ENCODE results near the gene MIA2. TPM values are rescaled to one million over a fixed set of nuclear protein-coding genes. Genes with fewer than 3 reads are reported as not detected.

Gene MIA2
- total and polyA plus RNA-seq, 2 donors from 2014 or later, result 63.2 to 65.6 TPM

GRCh38 chr14:39366460-39367386 is 133.0 kb downstream of the MIA2 start:
- Histone ChIP-seq H3K4me1 (ENCODE audit: control insufficient read depth in 2 of 3, insufficient read depth in 2 of 3, low read depth in 1 of 3, low read length in 3 of 3) (peaks cover 0 to 2% (median 0%) of the 10 kb centered on the region in 3 donors), H3K9ac (ENCODE audit: low read length in 3 of 3) (no peak overlapping the region), H3K4me3 (ENCODE audit: low read length in 3 of 3) (no peak overlapping the region), H3K9me3 (ENCODE audit: control insufficient read depth in 2 of 3, insufficient read depth in 1 of 3, low read length in 3 of 3) (no peaks in the 10 kb centered on the region), H3K27me3 (ENCODE audit: control insufficient read depth, insufficient read depth, low read length) (no peaks in the 10 kb centered on the region), H3K27ac (ENCODE audit: low read depth in 2 of 2, low read length in 2 of 2) (no peak overlapping the region), H3K36me3 (ENCODE audit: control insufficient read depth in 2 of 3, insufficient read depth in 3 of 3, low read length in 3 of 3) (peaks cover 0 to 8% (median 0%) of the 10 kb centered on the region in 3 donors)
- TF ChIP-seq, protein P1, sequence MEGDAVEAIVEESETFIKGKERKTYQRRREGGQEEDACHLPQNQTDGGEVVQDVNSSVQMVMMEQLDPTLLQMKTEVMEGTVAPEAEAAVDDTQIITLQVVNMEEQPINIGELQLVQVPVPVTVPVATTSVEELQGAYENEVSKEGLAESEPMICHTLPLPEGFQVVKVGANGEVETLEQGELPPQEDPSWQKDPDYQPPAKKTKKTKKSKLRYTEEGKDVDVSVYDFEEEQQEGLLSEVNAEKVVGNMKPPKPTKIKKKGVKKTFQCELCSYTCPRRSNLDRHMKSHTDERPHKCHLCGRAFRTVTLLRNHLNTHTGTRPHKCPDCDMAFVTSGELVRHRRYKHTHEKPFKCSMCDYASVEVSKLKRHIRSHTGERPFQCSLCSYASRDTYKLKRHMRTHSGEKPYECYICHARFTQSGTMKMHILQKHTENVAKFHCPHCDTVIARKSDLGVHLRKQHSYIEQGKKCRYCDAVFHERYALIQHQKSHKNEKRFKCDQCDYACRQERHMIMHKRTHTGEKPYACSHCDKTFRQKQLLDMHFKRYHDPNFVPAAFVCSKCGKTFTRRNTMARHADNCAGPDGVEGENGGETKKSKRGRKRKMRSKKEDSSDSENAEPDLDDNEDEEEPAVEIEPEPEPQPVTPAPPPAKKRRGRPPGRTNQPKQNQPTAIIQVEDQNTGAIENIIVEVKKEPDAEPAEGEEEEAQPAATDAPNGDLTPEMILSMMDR (IDR thresholded peaks at IDR 0.05; ENCODE audit: borderline replicate concordance, extremely low read depth, insufficient read depth), result no peak
- no peak for FAIRE-seq
- intact Hi-C loops (cut with DNase I), result no loop called here
- DNase-seq, result peak in 1 of 5 donors; percentile 48

DNA sequence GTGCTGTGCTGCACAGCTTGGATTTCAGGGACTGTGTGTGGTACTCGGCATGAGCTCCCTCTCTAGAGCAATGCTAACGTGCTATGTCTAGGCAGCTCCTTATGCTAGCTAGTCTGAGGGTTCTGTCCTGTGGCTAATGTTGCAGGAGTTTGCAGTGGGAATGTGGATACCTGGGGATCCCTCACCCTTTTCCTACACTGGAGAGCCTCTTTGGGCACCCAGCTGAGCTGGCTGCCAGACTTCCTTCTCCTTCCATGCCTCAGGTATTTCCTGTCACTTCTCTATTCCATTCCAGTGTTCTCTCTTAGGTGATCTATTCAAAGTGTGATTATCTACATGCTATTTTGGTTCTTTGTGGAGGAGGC is 133.7 kb downstream of the MIA2 start:
- Histone ChIP-seq H3K27ac (ENCODE audit: low read depth in 2 of 2, low read length in 2 of 2) (no peak overlapping the region), H3K27me3 (ENCODE audit: control insufficient read depth, insufficient read depth, low read length) (no peaks in the 10 kb centered on the region), H3K36me3 (ENCODE audit: control insufficient read depth in 2 of 3, insufficient read depth in 3 of 3, low read length in 3 of 3) (peaks cover 0 to 8% (median 0%) of the 10 kb centered on the region in 3 donors), H3K9ac (ENCODE audit: low read length in 3 of 3) (no peak overlapping the region), H3K4me1 (ENCODE audit: control insufficient read depth in 2 of 3, insufficient read depth in 2 of 3, low read depth in 1 of 3, low read length in 3 of 3) (peaks cover 0 to 2% (median 0%) of the 10 kb centered on the region in 3 donors), H3K9me3 (ENCODE audit: control insufficient read depth in 2 of 3, insufficient read depth in 1 of 3, low read length in 3 of 3) (no peaks in the 10 kb centered on the region), H3K4me3 (ENCODE audit: low read length in 3 of 3) (no peak overlapping the region)
- FAIRE-seq, result no peak
- TF ChIP-seq, protein P1 (IDR thresholded peaks at IDR 0.05; ENCODE audit: borderline replicate concordance, extremely low read depth, insufficient read depth), result no peak
- DNase-seq, result no peak
- intact Hi-C loops (cut with DNase I), result no loop called here

DNA sequence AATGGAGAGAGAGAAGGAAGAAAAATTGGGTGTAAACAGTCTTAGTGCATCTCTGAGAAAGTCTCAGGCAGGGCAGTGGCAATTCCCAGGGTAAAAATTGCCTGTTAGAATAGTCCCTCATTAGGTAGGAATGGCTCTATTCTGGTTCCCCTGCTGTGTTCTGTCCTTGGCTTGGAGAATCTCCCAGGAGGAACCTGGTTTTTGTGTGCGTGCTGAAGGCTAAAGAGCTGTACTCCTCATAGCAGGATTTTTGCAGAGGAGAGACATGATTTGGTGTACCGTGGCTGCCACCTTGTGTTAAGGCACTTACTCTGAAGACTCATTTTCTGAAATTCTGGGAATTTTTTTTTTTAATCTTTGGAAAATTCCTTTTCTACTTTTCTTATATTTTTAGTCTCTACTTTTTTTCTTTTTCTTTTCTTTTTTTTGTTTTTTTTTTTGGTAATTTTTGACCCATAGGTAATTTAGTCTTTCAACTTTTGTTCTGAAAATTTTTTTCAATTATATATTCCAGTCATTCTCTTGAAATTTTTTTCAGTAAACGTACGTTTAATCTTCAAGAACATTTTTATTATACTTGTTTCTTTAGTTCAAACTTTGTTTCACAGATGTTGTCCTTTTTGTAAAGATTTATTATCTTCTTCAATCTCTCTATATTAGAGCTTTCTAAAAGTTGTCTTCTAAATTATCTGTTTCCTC is 134.7 kb downstream of the MIA2 start:
- no peaks in the 10 kb centered on the region for H3K9me3 ChIP-seq (ENCODE audit: control insufficient read depth in 2 of 3, insufficient read depth in 1 of 3, low read length in 3 of 3)
- H3K9ac ChIP-seq (ENCODE audit: low read length in 3 of 3), result no peak overlapping the region
- FAIRE-seq, result peak; percentile 98
- no peaks in the 10 kb centered on the region for H3K27me3 ChIP-seq (ENCODE audit: control insufficient read depth, insufficient read depth, low read length)
- H3K36me3 ChIP-seq (ENCODE audit: control insufficient read depth in 2 of 3, insufficient read depth in 3 of 3, low read length in 3 of 3), result peaks cover 0 to 8% (median 0%) of the 10 kb centered on the region in 3 donors
- peak in 4 of 5 donors; percentile 54 to 85 (median 76) for DNase-seq
- no peak overlapping the region for H3K4me3 ChIP-seq (ENCODE audit: low read length in 3 of 3)
- peaks cover 0 to 2% (median 0%) of the 10 kb centered on the region in 3 donors for H3K4me1 ChIP-seq (ENCODE audit: control insufficient read depth in 2 of 3, insufficient read depth in 2 of 3, low read depth in 1 of 3, low read length in 3 of 3)
- H3K27ac ChIP-seq (ENCODE audit: low read depth in 2 of 2, low read length in 2 of 2), result no peak overlapping the region
- intact Hi-C loops (cut with DNase I), result no loop called here
- TF ChIP-seq, protein P1 (IDR thresholded peaks at IDR 0.05; ENCODE audit: borderline replicate concordance, extremely low read depth, insufficient read depth), result peak; percentile 35

Measured in kidney (tissue), 14 donors.